NCI-H2029 (cell line): ENCODE data around the gene MOSPD2.

Source experiments
- DNase-seq: peaks from one replicate; lab custom pipeline; 2025; lab: John Stamatoyannopoulos, UW

Gene MOSPD2

DNA sequence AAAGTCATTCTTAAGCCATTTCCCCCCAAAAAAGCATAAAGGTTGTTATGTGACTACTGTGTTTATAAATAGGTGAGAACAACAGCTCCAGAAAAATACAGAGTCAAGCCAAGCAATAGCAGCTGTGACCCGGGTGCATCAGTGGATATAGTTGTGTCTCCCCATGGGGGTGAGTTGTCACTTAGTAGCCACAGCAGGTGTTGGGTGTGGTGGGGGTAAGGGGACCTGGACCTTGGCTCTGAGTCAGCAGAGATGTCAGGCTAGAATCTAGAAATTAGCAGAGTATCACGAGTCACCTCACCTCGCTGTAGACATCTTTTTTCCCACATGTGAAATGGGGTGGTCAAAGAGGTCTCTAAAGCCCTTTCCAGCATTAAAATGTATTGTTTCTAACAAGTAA, 42.4 kb downstream of the MOSPD2 start:
- no peak for DNase-seq

GRCh38 chrX:14916017-14916674, 42.9 kb downstream of the MOSPD2 start:
- DNase-seq: no peak

DNA sequence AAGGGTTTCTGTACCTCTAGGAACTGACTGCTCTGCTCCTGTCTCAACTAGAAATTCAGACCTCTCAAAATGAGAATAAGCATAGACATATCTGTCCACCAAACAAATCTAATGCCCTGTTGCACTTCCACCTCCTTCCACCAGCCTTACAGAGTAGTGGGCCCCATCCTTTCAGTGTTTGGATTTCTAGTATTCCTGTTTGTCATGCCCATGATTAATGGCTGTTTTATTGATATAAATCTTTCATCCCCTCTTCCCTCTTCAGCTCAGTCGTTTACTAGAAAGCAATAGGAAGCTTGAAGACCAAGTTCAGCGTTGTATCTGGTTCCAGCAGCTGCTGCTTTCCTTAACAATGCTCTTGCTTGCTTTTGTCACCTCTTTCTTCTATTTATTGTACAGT, 46.2 kb downstream of the MOSPD2 start:
- no peak for DNase-seq

GRCh38 chrX:14920196-14920595, 47.0 kb downstream of the MOSPD2 start:
- DNase-seq: no peak

- no peak for DNase-seq
Measured at GRCh38 chrX:14922437-14922836, 49.2 kb downstream of the MOSPD2 start.

GRCh38 chrX:14923761-14924160, 50.5 kb downstream of the MOSPD2 start:
- no peak for DNase-seq

DNA sequence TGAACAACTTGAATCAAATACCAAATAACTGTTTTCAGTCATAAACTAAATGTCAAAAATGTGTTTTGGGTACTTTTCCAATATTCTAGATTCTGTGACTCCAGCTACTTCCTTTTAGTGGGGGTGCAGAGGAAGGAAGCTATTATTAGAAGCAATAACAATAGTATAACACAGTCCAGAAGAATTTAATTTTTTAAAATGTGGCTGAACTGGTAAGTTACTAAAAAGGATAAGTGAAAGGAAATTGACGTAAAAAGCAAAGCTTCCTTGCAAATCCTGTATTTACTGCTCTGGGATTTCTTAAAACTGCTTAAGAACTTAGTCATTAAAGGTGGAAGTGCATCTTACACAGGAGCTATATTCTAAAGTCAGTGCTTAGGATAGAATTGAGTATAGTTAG, 53.2 kb downstream of the MOSPD2 start:
- DNase-seq: no peak

- DNase-seq: no peak
Measured at GRCh38 chrX:14927401-14927800, 54.2 kb downstream of the MOSPD2 start.

- no peak for DNase-seq
Measured at GRCh38 chrX:14930663-14931062, 57.4 kb downstream of the MOSPD2 start.

GRCh38 chrX:14932136-14932535, 58.9 kb downstream of the MOSPD2 start:
- no peak for DNase-seq

DNA sequence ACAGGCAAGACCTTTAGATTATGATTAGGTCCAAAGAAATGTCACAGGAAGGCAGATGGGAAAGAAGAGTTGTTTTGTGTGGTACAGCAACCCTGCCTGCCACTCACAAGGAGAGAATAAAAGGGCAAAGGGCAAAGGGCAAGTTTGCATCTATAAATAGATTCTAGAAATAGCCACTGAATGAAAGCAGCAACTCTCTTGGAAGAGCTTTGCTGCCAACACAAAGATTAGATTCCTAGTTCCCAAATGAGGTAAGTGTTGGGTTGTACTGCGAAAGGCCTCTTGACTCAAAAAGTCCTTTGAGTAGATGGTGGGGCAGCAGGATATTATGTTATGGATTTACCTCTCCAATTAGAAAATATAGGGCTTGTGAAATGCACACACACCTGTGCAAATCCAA, 61.2 kb downstream of the MOSPD2 start:
- no peak for DNase-seq

GRCh38 chrX:14936561-14936960, 63.3 kb downstream of the MOSPD2 start:
- DNase-seq: no peak

- DNase-seq: no peak
Measured at GRCh38 chrX:14939644-14940043, 66.4 kb downstream of the MOSPD2 start.

DNA sequence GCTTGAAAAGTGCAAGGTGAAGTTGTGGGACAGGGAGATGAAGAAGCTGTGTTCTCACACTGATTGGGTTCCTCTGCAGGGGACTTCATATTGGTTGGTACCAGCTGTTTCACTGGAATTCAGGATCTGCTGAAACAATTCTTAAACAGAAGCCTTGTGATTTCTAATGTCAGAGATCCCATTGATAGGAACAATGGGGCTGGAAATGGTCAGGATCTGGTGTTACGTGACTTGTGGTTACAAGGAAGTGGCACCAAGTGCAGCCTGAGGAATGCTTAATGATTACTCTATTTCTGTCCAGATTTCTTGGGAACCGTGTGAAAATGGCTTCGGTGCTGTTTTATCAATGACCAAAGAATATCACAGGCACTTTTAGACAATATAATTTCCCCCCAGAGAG, 68.1 kb downstream of the MOSPD2 start:
- DNase-seq: no peak

GRCh38 chrX:14942341-14942740, 69.1 kb downstream of the MOSPD2 start:
- DNase-seq: no peak

- DNase-seq: no peak
Measured at GRCh38 chrX:14943962-14944361, 70.7 kb downstream of the MOSPD2 start.

- no peak for DNase-seq
Measured at GRCh38 chrX:14946606-14947155, 73.5 kb downstream of the MOSPD2 start.

- DNase-seq: no peak
Measured at GRCh38 chrX:14948691-14949090, 75.5 kb downstream of the MOSPD2 start.

GRCh38 chrX:14956813-14957582, 83.8 kb downstream of the MOSPD2 start:
- no peak for DNase-seq

GRCh38 chrX:14963447-14964236, 90.4 kb downstream of the MOSPD2 start:
- no peak for DNase-seq

DNA sequence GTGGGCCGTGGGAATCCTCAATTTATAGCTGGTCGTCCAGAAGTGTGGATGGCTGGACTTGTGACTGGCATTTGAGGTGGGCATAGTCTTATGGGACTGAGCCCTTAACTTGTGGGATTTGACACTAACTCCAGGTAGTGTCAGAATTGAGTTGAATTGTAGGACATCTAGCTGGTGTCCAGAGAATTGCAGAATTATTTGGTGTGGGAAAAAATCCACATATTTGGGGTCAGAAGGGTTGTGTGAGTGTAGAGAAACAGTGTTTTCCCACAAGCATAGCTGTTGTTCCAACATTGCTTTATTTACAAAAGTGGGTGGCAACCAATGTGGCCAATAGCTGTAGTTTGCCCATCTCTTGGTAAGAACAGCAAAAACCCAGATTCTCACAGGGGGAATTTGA, 91.3 kb downstream of the MOSPD2 start:
- DNase-seq: no peak
